CD8-positive, alpha-beta memory T cell (primary cell): ENCODE measurements around the gene PDE3B. TPM values are rescaled to one million over a fixed set of nuclear protein-coding genes. Genes with fewer than 3 reads are reported as not detected.
A peak's percentile ranks its signal among the peaks of the same experiment; 100 is the strongest.

Experiments used
- CTCF ChIA-PET: fragments of 350-600 bp; sonication (Branson Sonifier 250); formaldehyde crosslinking; loops from one replicate; lab custom pipeline; 2021; ENCODE audit warnings: antibody characterized with exemption; lab: Charles Lee
- POLR2A ChIA-PET: fragments of 350-600 bp; sonication (Branson Sonifier 250); formaldehyde crosslinking; loops from one replicate; lab custom pipeline; 2021; ENCODE audit warnings: antibody characterized with exemption; lab: Charles Lee
- DNase-seq, 5 donors: peaks; one replicate each; pipeline versions ENCODE4 v3.0.0 to v3.0.0-alpha.2; 2020 to 2022; ENCODE audit warnings: mixed read lengths in 1 of 5
- H3K27ac ChIP-seq: one replicate; pipeline ENCODE4 v1.7.0; 2013; ENCODE audit warnings: low read depth, mild to moderate bottlenecking, low read length, moderate library complexity
- H3K27me3 ChIP-seq: 2 replicates; pipeline ENCODE4 v1.7.0; 2013; ENCODE audit warnings: low read length, mild to moderate bottlenecking; ENCODE audit not compliant: insufficient read depth, poor library complexity, severe bottlenecking
- H3K36me3 ChIP-seq: 2 replicates; pipeline ENCODE4 v1.7.0; 2013; ENCODE audit warnings: mild to moderate bottlenecking, low read length, moderate library complexity; ENCODE audit not compliant: insufficient read depth
- H3K4me1 ChIP-seq: 2 replicates; pipeline ENCODE4 v1.7.0; 2013; ENCODE audit warnings: mild to moderate bottlenecking, low read length, moderate library complexity; ENCODE audit not compliant: insufficient read depth
- H3K4me3 ChIP-seq: 2 replicates; pipeline ENCODE4 v1.7.0; 2013; ENCODE audit warnings: mild to moderate bottlenecking, low read length
- H3K9me3 ChIP-seq: 2 replicates; pipeline ENCODE4 v1.7.0; 2013; ENCODE audit warnings: mild to moderate bottlenecking, low read length
- H3K27ac Mint-ChIP-seq, 8 donors: one replicate each; pipeline ENCODE4 v1.8.0; 2020 to 2021; ENCODE audit warnings: mixed read lengths in 8 of 8, mild to moderate bottlenecking in 6 of 8, inconsistent platforms in 3 of 8, moderate library complexity in 3 of 8
- H3K27me3 Mint-ChIP-seq, 2 donors: one replicate each; pipeline ENCODE4 v1.8.0; 2020 to 2021; ENCODE audit warnings: mixed read lengths in 2 of 2, mild to moderate bottlenecking in 1 of 2, moderate library complexity in 1 of 2
- H3K36me3 Mint-ChIP-seq, 3 donors: one replicate each; pipeline ENCODE4 v1.8.0; 2020 to 2021; ENCODE audit warnings: mixed read lengths in 3 of 3, inconsistent platforms in 1 of 3, mild to moderate bottlenecking in 1 of 3
- H3K4me1 Mint-ChIP-seq, 3 donors: one replicate each; pipeline ENCODE4 v1.8.0; 2020 to 2021; ENCODE audit warnings: mixed read lengths in 3 of 3, inconsistent platforms in 1 of 3, mild to moderate bottlenecking in 1 of 3
- H3K4me3 Mint-ChIP-seq, 7 donors: one replicate each; pipeline ENCODE4 v1.8.0; 2020 to 2021; ENCODE audit warnings: mixed read lengths in 7 of 7, mild to moderate bottlenecking in 6 of 7, moderate library complexity in 4 of 7, inconsistent platforms in 2 of 7
- H3K9me3 Mint-ChIP-seq, 5 donors: one replicate each; pipeline ENCODE4 v1.8.0; 2020 to 2022; ENCODE audit warnings: mixed read lengths in 5 of 5, mild to moderate bottlenecking in 3 of 5, moderate library complexity in 2 of 5, inconsistent platforms in 1 of 5
- polyA plus RNA-seq: library from polyadenylated mRNA; unstranded; fragments of 300-500 nt; fragmentation: Illumina TruSeq; gene quantifications from one replicate; pipeline ENCODE4 v1.2.3, GENCODE V29; 2021
- total RNA-seq, 2 experiments: library from RNA; stranded (reverse); gene quantifications; one replicate each; pipeline ENCODE4 v1.2.3, GENCODE V29; 2021

Gene PDE3B
- total and polyA plus RNA-seq, 3 experiments from 2014 or later: 39.8 to 47.2 (median 47.0) TPM

GRCh38 chr11:14668731-14669301 lies 25.2 kb downstream of the PDE3B start:
- Histone ChIP-seq H3K27me3 (no peaks in the 10 kb centered on the region), H3K9me3 (no peaks in the 10 kb centered on the region), H3K4me1 (no peaks in the 10 kb centered on the region), H3K4me3 (no peak overlapping the region), H3K36me3 (no peaks in the 10 kb centered on the region), H3K27ac (no peak overlapping the region)
- Mint-ChIP-seq H3K4me3 (no peak overlapping the region), H3K9me3 (peaks cover 0 to 11% (median 3%) of the 10 kb centered on the region in 5 donors), H3K27ac (peak overlapping the region in 3 of 8 donors; percentile 1 to 59 (median 20)), H3K27me3 (no peaks in the 10 kb centered on the region), H3K4me1 (peaks cover 28 to 62% (median 57%) of the 10 kb centered on the region in 3 donors), H3K36me3 (peaks cover 3 to 38% (median 10%) of the 10 kb centered on the region in 3 donors)
- no peak for DNase-seq
- ChIA-PET CTCF (no interaction called here), POLR2A (no interaction called here)

- Histone ChIP-seq H3K27ac (no peak overlapping the region), H3K27me3 (no peaks in the 10 kb centered on the region), H3K36me3 (no peaks in the 10 kb centered on the region), H3K4me3 (no peak overlapping the region), H3K4me1 (no peaks in the 10 kb centered on the region), H3K9me3 (no peaks in the 10 kb centered on the region)
- POLR2A ChIA-PET: no interaction called here
- Mint-ChIP-seq H3K27me3 (no peaks in the 10 kb centered on the region), H3K4me3 (no peak overlapping the region), H3K4me1 (peaks cover 33 to 67% (median 64%) of the 10 kb centered on the region in 3 donors), H3K27ac (peak overlapping the region in 2 of 8 donors; percentile 28 to 69), H3K9me3 (peaks cover 0 to 9% (median 3%) of the 10 kb centered on the region in 5 donors), H3K36me3 (peaks cover 9 to 39% (median 9%) of the 10 kb centered on the region in 3 donors)
- no peak for DNase-seq
- CTCF ChIA-PET: interaction anchor here (1.2 kb wide), 1 partner anchor 109 kb away, joined by 3 read pairs; no protein-coding TSS in a partner anchor
Measured at GRCh38 chr11:14669499-14669898, 25.9 kb downstream of the PDE3B start.

- Histone ChIP-seq H3K4me1 (no peaks in the 10 kb centered on the region), H3K9me3 (no peaks in the 10 kb centered on the region), H3K4me3 (no peak overlapping the region), H3K36me3 (no peaks in the 10 kb centered on the region), H3K27me3 (no peaks in the 10 kb centered on the region), H3K27ac (no peak overlapping the region)
- Mint-ChIP-seq H3K4me1 (peaks cover 35 to 70% (median 69%) of the 10 kb centered on the region in 3 donors), H3K9me3 (peaks cover 0 to 9% (median 3%) of the 10 kb centered on the region in 5 donors), H3K4me3 (no peak overlapping the region), H3K36me3 (peaks cover 10 to 41% (median 10%) of the 10 kb centered on the region in 3 donors), H3K27me3 (no peaks in the 10 kb centered on the region), H3K27ac (peak overlapping the region in 3 of 8 donors; percentile 4 to 70 (median 36))
- POLR2A ChIA-PET: no interaction called here
- CTCF ChIA-PET: interaction anchor here (1.2 kb wide), 1 partner anchor 108 kb away, joined by 3 read pairs; no protein-coding TSS in a partner anchor
- DNase-seq: no peak
Measured at GRCh38 chr11:14669958-14670357, 26.4 kb downstream of the PDE3B start.

- H3K27me3 Mint-ChIP-seq: no peaks in the 10 kb centered on the region
- H3K9me3 Mint-ChIP-seq: peaks cover 0 to 4% (median 0%) of the 10 kb centered on the region in 5 donors
- ChIA-PET POLR2A (interaction anchor here (0.8 kb wide), 1 partner anchor 28 kb away, joined by 3 read pairs; no protein-coding TSS in a partner anchor), CTCF (no interaction called here)
- Histone ChIP-seq H3K4me1 (no peaks in the 10 kb centered on the region), H3K27me3 (no peaks in the 10 kb centered on the region), H3K27ac (no peak overlapping the region), H3K36me3 (no peaks in the 10 kb centered on the region), H3K4me3 (no peak overlapping the region), H3K9me3 (no peaks in the 10 kb centered on the region)
- H3K4me1 Mint-ChIP-seq: peaks cover 42 to 96% (median 87%) of the 10 kb centered on the region in 3 donors
- peaks cover 10 to 49% (median 10%) of the 10 kb centered on the region in 3 donors for H3K36me3 Mint-ChIP-seq
- no peak overlapping the region for H3K4me3 Mint-ChIP-seq
- DNase-seq: no peak
- H3K27ac Mint-ChIP-seq: peak overlapping the region in 4 of 8 donors; percentile 32 to 59 (median 42)
Measured at GRCh38 chr11:14672635-14673034, 29.0 kb downstream of the PDE3B start.

- H3K27me3 Mint-ChIP-seq: no peaks in the 10 kb centered on the region
- H3K36me3 Mint-ChIP-seq: peaks cover 9 to 53% (median 10%) of the 10 kb centered on the region in 3 donors
Measured at GRCh38 chr11:14673421-14673820, 29.8 kb downstream of the PDE3B start.

GRCh38 chr11:14673824-14674405 lies 30.3 kb downstream of the PDE3B start:
- Mint-ChIP-seq H3K4me3 (no peak overlapping the region), H3K4me1 (peaks cover 42 to 94% (median 82%) of the 10 kb centered on the region in 3 donors), H3K9me3 (peaks cover 0 to 1% (median 0%) of the 10 kb centered on the region in 5 donors), H3K27me3 (no peaks in the 10 kb centered on the region), H3K27ac (peak overlapping the region in 5 of 8 donors; percentile 6 to 78 (median 66)), H3K36me3 (peaks cover 10 to 57% (median 13%) of the 10 kb centered on the region in 3 donors)
- Histone ChIP-seq H3K4me1 (no peaks in the 10 kb centered on the region), H3K27me3 (no peaks in the 10 kb centered on the region), H3K9me3 (no peaks in the 10 kb centered on the region), H3K36me3 (no peaks in the 10 kb centered on the region), H3K27ac (no peak overlapping the region), H3K4me3 (no peak overlapping the region)
- DNase-seq: no peak
- CTCF ChIA-PET: no interaction called here
- POLR2A ChIA-PET: no interaction called here

More at GRCh38 chr11:14673421-14673820, 29.8 kb downstream of the PDE3B start:
- Mint-ChIP-seq H3K4me1 (peaks cover 45 to 96% (median 85%) of the 10 kb centered on the region in 3 donors), H3K9me3 (no peaks in the 10 kb centered on the region), H3K4me3 (no peak overlapping the region), H3K27ac (peak overlapping the region in 5 of 8 donors; percentile 6 to 66 (median 14))
- Histone ChIP-seq H3K27me3 (no peaks in the 10 kb centered on the region), H3K36me3 (no peaks in the 10 kb centered on the region), H3K4me1 (no peaks in the 10 kb centered on the region), H3K9me3 (no peaks in the 10 kb centered on the region), H3K4me3 (no peak overlapping the region), H3K27ac (no peak overlapping the region)
- CTCF ChIA-PET: no interaction called here
- DNase-seq: no peak
- POLR2A ChIA-PET: no interaction called here

- no peaks in the 10 kb centered on the region for H3K4me1 ChIP-seq
- Mint-ChIP-seq H3K27ac (no peak overlapping the region), H3K4me3 (no peak overlapping the region), H3K4me1 (peaks cover 42 to 94% (median 80%) of the 10 kb centered on the region in 3 donors), H3K36me3 (peaks cover 17 to 64% (median 22%) of the 10 kb centered on the region in 3 donors), H3K9me3 (peaks cover 0 to 9% (median 6%) of the 10 kb centered on the region in 5 donors), H3K27me3 (no peaks in the 10 kb centered on the region)
- ChIA-PET POLR2A (no interaction called here), CTCF (no interaction called here)
- no peaks in the 10 kb centered on the region for H3K36me3 ChIP-seq
- no peak overlapping the region for H3K27ac ChIP-seq
- H3K9me3 ChIP-seq: no peaks in the 10 kb centered on the region
- no peaks in the 10 kb centered on the region for H3K27me3 ChIP-seq
- H3K4me3 ChIP-seq: no peak overlapping the region
- no peak for DNase-seq
Measured at GRCh38 chr11:14676068-14676467, 32.5 kb downstream of the PDE3B start.

GRCh38 chr11:14677146-14677545 lies 33.5 kb downstream of the PDE3B start:
- no peaks in the 10 kb centered on the region for H3K27me3 ChIP-seq
- H3K4me1 ChIP-seq: no peaks in the 10 kb centered on the region
- Mint-ChIP-seq H3K27me3 (no peaks in the 10 kb centered on the region), H3K4me3 (no peak overlapping the region), H3K9me3 (peaks cover 0 to 9% (median 6%) of the 10 kb centered on the region in 5 donors), H3K4me1 (peaks cover 46 to 96% (median 84%) of the 10 kb centered on the region in 3 donors), H3K36me3 (peaks cover 17 to 67% (median 22%) of the 10 kb centered on the region in 3 donors), H3K27ac (no peak overlapping the region)
- DNase-seq: no peak
- no peaks in the 10 kb centered on the region for H3K9me3 ChIP-seq
- ChIA-PET CTCF (no interaction called here), POLR2A (no interaction called here)
- no peaks in the 10 kb centered on the region for H3K36me3 ChIP-seq
- no peak overlapping the region for H3K4me3 ChIP-seq
- no peak overlapping the region for H3K27ac ChIP-seq
